ENCODE data around the gene RASA3. TPM values are rescaled to one million over a fixed set of nuclear protein-coding genes. Genes with fewer than 3 reads are reported as not detected.

RASA3 gene
- total and polyA plus RNA-seq, 2 of the 8 experiments (the other 6 are each of a cell fraction or from before 2014, with no cell fraction given): 7.5 to 21.9 TPM

DNA sequence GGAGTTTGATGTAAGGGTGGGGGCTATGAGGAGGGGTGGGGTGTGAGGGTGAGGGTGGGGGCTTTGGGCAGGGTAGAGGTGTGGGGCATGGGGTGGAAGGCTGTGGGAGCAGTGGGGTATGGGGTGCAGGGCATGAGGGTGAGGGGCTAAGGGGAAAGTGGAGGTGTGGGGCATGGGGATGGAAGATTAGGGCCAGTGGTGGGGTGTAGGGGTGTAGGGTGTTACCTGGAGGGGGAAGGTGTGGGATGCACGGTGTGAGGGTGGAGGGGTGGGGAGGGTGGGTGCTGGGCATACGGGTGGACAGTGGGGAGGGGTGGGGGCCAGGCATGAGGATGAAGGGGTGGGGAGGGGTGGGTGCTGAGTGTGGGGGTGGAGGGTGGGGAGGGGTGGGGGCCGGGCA lies 22.9 kb upstream of the RASA3 start (continued):
- no peak for TF ChIP-seq GTF2F1 (IDR thresholded peaks at IDR 0.05; ENCODE audit: borderline replicate concordance, low read depth, low read length)
- TF ChIP-seq CEBPB (IDR thresholded peaks at IDR 0.05; ENCODE audit: low read depth, low read length): no peak
- TF ChIP-seq SP2 (IDR thresholded peaks at IDR 0.05; ENCODE audit: low read length): no peak
